ENCODE data around the gene SPATA45. TPM values are rescaled to one million over a fixed set of nuclear protein-coding genes. Genes with fewer than 3 reads are reported as not detected.

The SPATA45 gene
- total RNA-seq, 2 donors from 2014 or later = not detected

- Mint-ChIP-seq H3K4me3 (no peak overlapping the region), H3K36me3 (ENCODE audit: low read depth) (peaks cover 5% of the 10 kb centered on the region), H3K4me1 (peaks cover 18% of the 10 kb centered on the region), H3K27ac (no peak overlapping the region), H3K27me3 (no peaks in the 10 kb centered on the region)
- DNase-seq (no peak), ATAC-seq (no peak)
- no peaks in the 10 kb centered on the region for H3K9me3 ChIP-seq (ENCODE audit: control insufficient read depth, low read length, poor library complexity, severe bottlenecking)
Observed at GRCh38 chr1:212785871-212786270, 61.6 kb downstream of the SPATA45 start.

GRCh38 chr1:212783976-212784375 is 63.5 kb downstream of the SPATA45 start:
- no peaks in the 10 kb centered on the region for H3K27me3 Mint-ChIP-seq
- H3K27ac Mint-ChIP-seq = no peak overlapping the region
- H3K36me3 Mint-ChIP-seq (ENCODE audit: low read depth) = peaks cover 5% of the 10 kb centered on the region
- DNase-seq (no peak), ATAC-seq (no peak)
- H3K4me3 Mint-ChIP-seq = no peak overlapping the region
- no peaks in the 10 kb centered on the region for H3K9me3 ChIP-seq (ENCODE audit: control insufficient read depth, low read length, poor library complexity, severe bottlenecking)
- peaks cover 13% of the 10 kb centered on the region for H3K4me1 Mint-ChIP-seq

GRCh38 chr1:212782422-212783154 is 64.9 kb downstream of the SPATA45 start:
- ATAC-seq (peak; percentile 70), DNase-seq (no peak)
- Mint-ChIP-seq H3K27me3 (no peaks in the 10 kb centered on the region), H3K27ac (no peak overlapping the region), H3K4me1 (peaks cover 10% of the 10 kb centered on the region), H3K36me3 (ENCODE audit: low read depth) (peaks cover 8% of the 10 kb centered on the region), H3K4me3 (no peak overlapping the region)
- no peaks in the 10 kb centered on the region for H3K9me3 ChIP-seq (ENCODE audit: control insufficient read depth, low read length, poor library complexity, severe bottlenecking)

- ATAC-seq = no peak
- H3K27ac Mint-ChIP-seq = no peak overlapping the region
- H3K4me3 Mint-ChIP-seq = no peak overlapping the region
- H3K27me3 Mint-ChIP-seq = no peaks in the 10 kb centered on the region
- no peaks in the 10 kb centered on the region for H3K9me3 ChIP-seq (ENCODE audit: control insufficient read depth, low read length, poor library complexity, severe bottlenecking)
- peaks cover 8% of the 10 kb centered on the region for H3K36me3 Mint-ChIP-seq (ENCODE audit: low read depth)
- no peak for DNase-seq
- peaks cover 10% of the 10 kb centered on the region for H3K4me1 Mint-ChIP-seq
Observed at GRCh38 chr1:212781225-212781624, 66.2 kb downstream of the SPATA45 start.

- Mint-ChIP-seq H3K27me3 (no peaks in the 10 kb centered on the region), H3K4me3 (no peak overlapping the region), H3K36me3 (ENCODE audit: low read depth) (peaks cover 6% of the 10 kb centered on the region), H3K27ac (no peak overlapping the region), H3K4me1 (peaks cover 8% of the 10 kb centered on the region)
- DNase-seq (no peak), ATAC-seq (no peak)
- no peaks in the 10 kb centered on the region for H3K9me3 ChIP-seq (ENCODE audit: control insufficient read depth, low read length, poor library complexity, severe bottlenecking)
Observed at GRCh38 chr1:212780759-212781158, 66.7 kb downstream of the SPATA45 start.

Other genes with a start within 250 kb of the SPATA45 start
- gene ATF3, start 238.9 kb downstream of the SPATA45 start, total RNA-seq = 10 to 100 TPM; 53.0 to 72.5 TPM
- under 1 TPM; 0.20 to 0.34 TPM for gene BATF3, start 147.8 kb downstream of the SPATA45 start, total RNA-seq
- 10 to 100 TPM; 18.6 to 20.3 TPM for gene NSL1, start 55.9 kb downstream of the SPATA45 start, total RNA-seq
- gene TATDN3, start 55.8 kb downstream of the SPATA45 start, total RNA-seq = 10 to 100 TPM; 16.1 to 16.2 TPM
- gene FLVCR1, start 10.6 kb upstream of the SPATA45 start, total RNA-seq = 10 to 100 TPM; 10.7 to 11.2 TPM
- under 1 TPM; 0.07 to 0.55 TPM for gene VASH2, start 102.9 kb upstream of the SPATA45 start, total RNA-seq
- 10 to 100 TPM; 47.3 to 55.3 TPM for gene ANGEL2, start 168.2 kb upstream of the SPATA45 start, total RNA-seq
- 1 to 10 TPM; 8.9 to 9.4 TPM for gene RPS6KC1, start 203.6 kb upstream of the SPATA45 start, total RNA-seq